Suprapubic skin (tissue), 3 donors: Measurements from ENCODE around the gene TFRC.
"Not testable (repeated sequence)": the region's sequence is repeated elsewhere in the genome, so short reads cannot be mapped to it uniquely, and the experiment has no call there.

Source experiments
- EP300 ChIP-seq: sonication (generic); formaldehyde crosslinking; IDR thresholded peaks from one replicate; pipeline ENCODE4 v1.6.1; 2017; ENCODE audit warnings: antibody characterized with exemption
- POLR2A ChIP-seq, 2 donors: fragments of 450-650 bp; IDR thresholded peaks; one replicate each; pipeline ENCODE4 v1.6.1; 2017; ENCODE audit warnings: antibody characterized with exemption in 2 of 2, mild to moderate bottlenecking in 2 of 2, moderate library complexity in 2 of 2
- TF ChIP-seq, protein P1 (sequence below), 2 donors: fragments of 200-600 bp in 1 of 2; fragments of 450-650 bp in 1 of 2; sonication (generic) in 1 of 2; IDR thresholded peaks; one replicate each; pipeline ENCODE4 v1.5.1; 2016 to 2019; ENCODE audit warnings: antibody characterized with exemption in 2 of 2, mild to moderate bottlenecking in 1 of 2, moderate library complexity in 1 of 2

DNA sequence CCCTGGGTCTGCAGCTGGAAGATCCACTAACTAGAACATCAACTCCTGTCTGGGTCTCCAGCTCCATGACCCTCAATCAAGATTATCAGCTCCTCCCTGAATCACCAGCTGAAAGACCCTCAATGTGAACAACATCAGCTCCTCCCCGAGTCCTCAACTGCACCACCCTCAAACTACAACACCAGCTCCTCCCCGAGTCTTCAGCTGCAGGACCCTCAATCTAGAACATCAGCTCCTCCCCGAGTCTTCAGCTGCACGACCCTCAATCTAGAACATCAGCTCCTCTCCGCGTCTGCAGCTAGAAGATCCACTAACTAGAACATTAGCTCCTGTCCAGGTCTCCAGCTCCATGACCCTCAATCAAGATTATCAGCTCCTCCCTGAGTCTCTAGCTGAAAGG is 79.2 kb downstream of the TFRC start:
- TF ChIP-seq, protein P1, sequence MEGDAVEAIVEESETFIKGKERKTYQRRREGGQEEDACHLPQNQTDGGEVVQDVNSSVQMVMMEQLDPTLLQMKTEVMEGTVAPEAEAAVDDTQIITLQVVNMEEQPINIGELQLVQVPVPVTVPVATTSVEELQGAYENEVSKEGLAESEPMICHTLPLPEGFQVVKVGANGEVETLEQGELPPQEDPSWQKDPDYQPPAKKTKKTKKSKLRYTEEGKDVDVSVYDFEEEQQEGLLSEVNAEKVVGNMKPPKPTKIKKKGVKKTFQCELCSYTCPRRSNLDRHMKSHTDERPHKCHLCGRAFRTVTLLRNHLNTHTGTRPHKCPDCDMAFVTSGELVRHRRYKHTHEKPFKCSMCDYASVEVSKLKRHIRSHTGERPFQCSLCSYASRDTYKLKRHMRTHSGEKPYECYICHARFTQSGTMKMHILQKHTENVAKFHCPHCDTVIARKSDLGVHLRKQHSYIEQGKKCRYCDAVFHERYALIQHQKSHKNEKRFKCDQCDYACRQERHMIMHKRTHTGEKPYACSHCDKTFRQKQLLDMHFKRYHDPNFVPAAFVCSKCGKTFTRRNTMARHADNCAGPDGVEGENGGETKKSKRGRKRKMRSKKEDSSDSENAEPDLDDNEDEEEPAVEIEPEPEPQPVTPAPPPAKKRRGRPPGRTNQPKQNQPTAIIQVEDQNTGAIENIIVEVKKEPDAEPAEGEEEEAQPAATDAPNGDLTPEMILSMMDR (IDR thresholded peaks at IDR 0.05): not testable (repeated sequence)
- not testable (repeated sequence) for TF ChIP-seq POLR2A (IDR thresholded peaks at IDR 0.05); EP300
